SU-DHL-6 (cell line): ENCODE measurements around the gene EME1.

Experiments used
- H2AFZ ChIP-seq: fragments of 200-600 bp; sonication (generic); 2 replicates; pipeline ENCODE4 v1.6.1; 2014; ENCODE audit warnings: low read depth, mild to moderate bottlenecking, moderate library complexity, mixed read lengths, antibody characterized with exemption, low read length; ENCODE audit not compliant: severe bottlenecking
- H3F3A ChIP-seq: fragments of 200-600 bp; shearing (Covaris generic); 2 replicates; pipeline ENCODE4 v1.6.0; 2016; ENCODE audit warnings: antibody characterized with exemption, mild to moderate bottlenecking; ENCODE audit not compliant: insufficient read depth
- H3K27ac ChIP-seq: fragments of 200-600 bp; sonication (generic); 2 replicates; pipeline ENCODE4 v1.5.1; 2016; ENCODE audit warnings: low read depth, mild to moderate bottlenecking, low read length, moderate library complexity, mixed read lengths
- H3K27me3 ChIP-seq: fragments of 200-600 bp; sonication (generic), shearing (Covaris generic); 2 replicates; pipeline ENCODE4 v1.6.0; 2014; ENCODE audit warnings: mild to moderate bottlenecking, low read length
- H3K36me3 ChIP-seq: fragments of 200-600 bp; sonication (generic); 2 replicates; pipeline ENCODE4 v1.6.1; 2014; ENCODE audit warnings: mild to moderate bottlenecking, low read length, mixed read lengths
- H3K4me2 ChIP-seq: fragments of 300-600, 200-600 bp; shearing (Covaris generic), sonication (generic); 2 replicates; pipeline ENCODE4 v1.6.0; 2014; ENCODE audit warnings: low read length, low read depth, mild to moderate bottlenecking; ENCODE audit not compliant: poor library complexity, severe bottlenecking
- H3K4me3 ChIP-seq: fragments of 200-600 bp; sonication (generic); 2 replicates; pipeline ENCODE4 v1.5.1; 2014; ENCODE audit warnings: antibody characterized with exemption, low read length, mild to moderate bottlenecking, mixed read lengths; ENCODE audit not compliant: insufficient read depth, poor library complexity, severe bottlenecking
- H3K79me2 ChIP-seq: fragments of 200-600 bp; sonication (generic); 2 replicates; pipeline ENCODE4 v1.6.1; 2014; ENCODE audit warnings: mild to moderate bottlenecking, low read length, moderate library complexity; ENCODE audit not compliant: insufficient read depth
- H3K9ac ChIP-seq: fragments of 200-600 bp; sonication (generic); 2 replicates; pipeline ENCODE4 v1.7.0; 2014; ENCODE audit warnings: mild to moderate bottlenecking, low read length
- H3K9me2 ChIP-seq: fragments of 200-600 bp; sonication (generic); replicated peaks from 2 replicates; pipeline ENCODE4 v1.6.1; 2014; ENCODE audit warnings: low read length; ENCODE audit not compliant: insufficient read depth
- H3K9me3 ChIP-seq: fragments of 200-600 bp; sonication (generic); 2 replicates; pipeline ENCODE4 v1.6.1; 2014; ENCODE audit warnings: low read length, mixed read lengths; ENCODE audit not compliant: insufficient read depth
- H4K20me1 ChIP-seq: fragments of 200-600 bp; sonication (generic); 2 replicates; pipeline ENCODE4 v1.6.1; 2014; ENCODE audit warnings: low read depth, mild to moderate bottlenecking, antibody characterized with exemption, low read length, moderate library complexity, mixed read lengths
- EZH2phosphoT487 ChIP-seq: fragments of 200-600 bp; sonication (generic), shearing (Covaris generic); conservative IDR thresholded peaks from 2 replicates; pipeline ENCODE4 v1.6.1; 2018; ENCODE audit warnings: mild to moderate bottlenecking, antibody characterized with exemption, low read length, moderate library complexity, mixed read lengths
- TF ChIP-seq, protein P1 (sequence below): fragments of 200-600 bp; sonication (generic); IDR thresholded peaks from one replicate; pipeline ENCODE4 v1.5.1; 2017; ENCODE audit warnings: antibody characterized with exemption, mild to moderate bottlenecking, low read length, moderate library complexity; ENCODE audit not compliant: insufficient read depth, poor library complexity, severe bottlenecking

EME1 gene

DNA sequence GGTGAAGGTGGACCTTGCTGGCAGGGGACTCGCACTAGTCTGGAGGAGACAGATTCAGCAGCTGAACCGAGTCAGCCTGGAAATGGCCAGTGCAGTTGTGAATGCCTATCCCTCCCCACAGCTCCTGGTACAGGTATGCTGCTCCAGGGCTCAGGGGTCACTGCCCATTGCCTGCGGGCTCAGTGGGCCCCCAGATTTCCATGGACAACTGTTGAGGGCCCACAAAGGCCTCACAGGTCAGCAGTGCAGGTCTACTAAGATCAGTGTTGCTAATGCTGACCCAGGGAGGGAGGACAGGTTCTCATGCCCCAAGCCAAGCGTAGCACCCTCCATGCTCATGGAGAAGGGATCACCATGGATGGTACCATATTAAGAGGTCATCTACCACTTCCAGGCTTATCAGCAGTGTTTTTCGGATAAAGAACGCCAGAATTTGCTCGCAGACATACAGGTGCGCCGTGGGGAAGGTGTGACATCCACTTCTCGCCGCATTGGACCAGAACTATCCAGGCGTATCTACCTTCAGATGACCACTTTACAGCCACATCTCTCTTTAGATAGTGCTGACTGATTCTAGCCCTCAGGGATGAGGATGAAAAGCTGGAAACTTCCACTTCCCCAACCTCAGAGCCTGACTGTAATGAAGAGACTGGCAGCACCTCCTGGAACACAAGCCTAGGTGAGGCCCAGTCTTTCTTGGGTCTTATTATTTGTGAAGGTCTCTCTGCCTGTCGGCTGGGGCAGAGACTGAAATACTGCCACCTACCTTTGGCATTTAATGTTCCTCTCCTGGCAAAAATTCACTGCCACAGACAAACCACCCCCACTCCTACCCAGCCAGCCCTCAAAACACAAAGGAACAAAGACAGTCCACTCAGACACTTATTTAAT is 7.6 kb downstream of the EME1 start:
- Histone ChIP-seq H3K9me2 (no peaks in the 10 kb centered on the region), H3K27me3 (no peaks in the 10 kb centered on the region), H4K20me1 (no peaks in the 10 kb centered on the region), H3K4me3 (no peak overlapping the region), H3K36me3 (peaks cover 10% of the 10 kb centered on the region; the same call in 1 of the 2 replicates), H3K9ac (no peak overlapping the region), H3K79me2 (no peaks in the 10 kb centered on the region), H3K4me2 (no peak overlapping the region), H2AFZ (no peak overlapping the region), H3K9me3 (no peaks in the 10 kb centered on the region), H3K27ac (no peak overlapping the region), H3F3A (no peaks in the 10 kb centered on the region)
- TF ChIP-seq EZH2phosphoT487, result no peak
- TF ChIP-seq, protein P1, sequence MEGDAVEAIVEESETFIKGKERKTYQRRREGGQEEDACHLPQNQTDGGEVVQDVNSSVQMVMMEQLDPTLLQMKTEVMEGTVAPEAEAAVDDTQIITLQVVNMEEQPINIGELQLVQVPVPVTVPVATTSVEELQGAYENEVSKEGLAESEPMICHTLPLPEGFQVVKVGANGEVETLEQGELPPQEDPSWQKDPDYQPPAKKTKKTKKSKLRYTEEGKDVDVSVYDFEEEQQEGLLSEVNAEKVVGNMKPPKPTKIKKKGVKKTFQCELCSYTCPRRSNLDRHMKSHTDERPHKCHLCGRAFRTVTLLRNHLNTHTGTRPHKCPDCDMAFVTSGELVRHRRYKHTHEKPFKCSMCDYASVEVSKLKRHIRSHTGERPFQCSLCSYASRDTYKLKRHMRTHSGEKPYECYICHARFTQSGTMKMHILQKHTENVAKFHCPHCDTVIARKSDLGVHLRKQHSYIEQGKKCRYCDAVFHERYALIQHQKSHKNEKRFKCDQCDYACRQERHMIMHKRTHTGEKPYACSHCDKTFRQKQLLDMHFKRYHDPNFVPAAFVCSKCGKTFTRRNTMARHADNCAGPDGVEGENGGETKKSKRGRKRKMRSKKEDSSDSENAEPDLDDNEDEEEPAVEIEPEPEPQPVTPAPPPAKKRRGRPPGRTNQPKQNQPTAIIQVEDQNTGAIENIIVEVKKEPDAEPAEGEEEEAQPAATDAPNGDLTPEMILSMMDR, result no peak

DNA sequence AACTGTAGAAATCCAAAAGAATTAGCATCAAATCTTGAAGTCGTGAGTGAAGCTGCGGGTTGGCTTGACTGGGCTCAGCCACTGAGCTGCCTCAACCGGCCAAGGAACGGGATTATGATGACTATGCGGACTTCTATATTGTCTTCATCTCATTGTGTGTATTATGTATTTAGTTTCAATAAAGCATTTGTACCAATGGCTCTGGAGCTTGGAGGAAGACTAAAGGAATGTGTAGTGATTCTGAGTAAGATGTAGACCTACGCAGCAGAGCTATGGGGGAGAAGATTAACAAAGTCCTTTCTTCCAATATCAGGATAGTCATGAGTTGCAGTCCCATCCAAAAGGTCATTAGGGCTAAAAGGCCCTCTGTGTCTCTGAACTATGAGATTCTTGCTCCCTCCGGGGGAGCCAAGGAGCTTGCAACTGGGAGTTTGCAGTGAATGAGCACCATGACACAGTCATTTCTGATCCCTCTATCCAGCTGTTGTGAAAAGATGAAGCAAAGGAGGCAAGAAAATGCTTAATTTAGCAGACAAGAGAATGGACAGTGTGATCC is 8.3 kb downstream of the EME1 start:
- Histone ChIP-seq H3K79me2 (no peaks in the 10 kb centered on the region), H3K36me3 (peaks cover 10% of the 10 kb centered on the region; the same call in 1 of the 2 replicates), H3K9ac (no peak overlapping the region), H3K9me2 (no peaks in the 10 kb centered on the region), H3F3A (no peaks in the 10 kb centered on the region), H4K20me1 (no peaks in the 10 kb centered on the region), H3K9me3 (no peaks in the 10 kb centered on the region), H3K27me3 (no peaks in the 10 kb centered on the region), H3K4me3 (no peak overlapping the region), H2AFZ (no peak overlapping the region), H3K27ac (no peak overlapping the region), H3K4me2 (no peak overlapping the region)
- TF ChIP-seq, protein P1, result no peak
- no peak for TF ChIP-seq EZH2phosphoT487

DNA sequence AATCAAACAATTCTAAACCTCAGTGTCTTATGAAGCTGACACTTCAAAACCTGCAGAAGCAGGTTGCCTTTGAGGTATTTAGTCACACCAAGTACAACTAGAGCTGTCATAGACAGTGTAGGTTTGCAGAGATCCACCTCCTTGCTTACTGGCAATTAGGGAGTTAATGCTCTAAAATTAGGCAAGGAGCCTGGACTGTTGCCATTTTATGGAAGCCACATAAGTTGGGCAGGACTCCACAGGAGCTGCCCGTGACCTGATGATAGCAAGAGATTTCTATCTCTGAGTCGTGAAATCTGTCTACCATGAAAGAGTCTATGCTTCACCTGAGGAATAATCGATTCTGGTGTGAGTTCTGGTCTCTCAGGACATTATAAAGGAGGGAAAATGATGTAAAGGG is 8.9 kb downstream of the EME1 start:
- H3K36me3 ChIP-seq, result peaks cover 10% of the 10 kb centered on the region; the same call in 1 of the 2 replicates
- no peak overlapping the region for H3K9ac ChIP-seq
- H3K27me3 ChIP-seq, result no peaks in the 10 kb centered on the region
- no peaks in the 10 kb centered on the region for H3K79me2 ChIP-seq
- H4K20me1 ChIP-seq, result no peaks in the 10 kb centered on the region
- TF ChIP-seq, protein P1, result no peak
- no peak for TF ChIP-seq EZH2phosphoT487
- H3K27ac ChIP-seq, result no peak overlapping the region
- H3K4me2 ChIP-seq, result no peak overlapping the region
- H2AFZ ChIP-seq, result no peak overlapping the region
- H3K9me3 ChIP-seq, result no peaks in the 10 kb centered on the region
- no peaks in the 10 kb centered on the region for H3K9me2 ChIP-seq
- H3K4me3 ChIP-seq, result no peak overlapping the region
- no peaks in the 10 kb centered on the region for H3F3A ChIP-seq
